ENCODE measurements around the gene MID1.

Gene MID1

GRCh38 chrX:10485326-10485725 is 135.1 kb downstream of the MID1 start:
- H3K4me3 ChIP-seq (ENCODE audit: insufficient read depth, low read depth, low read length, poor library complexity, severe bottlenecking), result no peak overlapping the region
- no peaks in the 10 kb centered on the region for H3K4me1 ChIP-seq (ENCODE audit: control insufficient read depth, insufficient read depth, low read length, poor library complexity, severe bottlenecking)
- no peak overlapping the region for H3K27ac ChIP-seq (ENCODE audit: insufficient read depth, low read length, poor library complexity, severe bottlenecking)
- H3K9me3 ChIP-seq (ENCODE audit: control insufficient read depth, low read length), result no peaks in the 10 kb centered on the region
- no peak for DNase-seq
- no peaks in the 10 kb centered on the region for H3K36me3 ChIP-seq (ENCODE audit: control insufficient read depth, insufficient read depth, low read length)
- no peaks in the 10 kb centered on the region for H3K27me3 ChIP-seq (replicated peaks; ENCODE audit: control insufficient read depth, insufficient read depth, low read length, poor library complexity, severe bottlenecking)

- no peak for DNase-seq
- Histone ChIP-seq H3K9me3 (ENCODE audit: control insufficient read depth, low read length) (no peaks in the 10 kb centered on the region), H3K4me3 (ENCODE audit: insufficient read depth, low read depth, low read length, poor library complexity, severe bottlenecking) (no peak overlapping the region), H3K27me3 (replicated peaks; ENCODE audit: control insufficient read depth, insufficient read depth, low read length, poor library complexity, severe bottlenecking) (no peaks in the 10 kb centered on the region), H3K36me3 (ENCODE audit: control insufficient read depth, insufficient read depth, low read length) (no peaks in the 10 kb centered on the region), H3K27ac (ENCODE audit: insufficient read depth, low read length, poor library complexity, severe bottlenecking) (no peak overlapping the region), H3K4me1 (ENCODE audit: control insufficient read depth, insufficient read depth, low read length, poor library complexity, severe bottlenecking) (no peaks in the 10 kb centered on the region)
Observed at GRCh38 chrX:10484683-10485247, 135.6 kb downstream of the MID1 start.

GRCh38 chrX:10483191-10483831 is 137.1 kb downstream of the MID1 start:
- H3K36me3 ChIP-seq (ENCODE audit: control insufficient read depth, insufficient read depth, low read length), result no peaks in the 10 kb centered on the region
- no peak overlapping the region for H3K27ac ChIP-seq (ENCODE audit: insufficient read depth, low read length, poor library complexity, severe bottlenecking)
- no peaks in the 10 kb centered on the region for H3K27me3 ChIP-seq (replicated peaks; ENCODE audit: control insufficient read depth, insufficient read depth, low read length, poor library complexity, severe bottlenecking)
- H3K4me1 ChIP-seq (ENCODE audit: control insufficient read depth, insufficient read depth, low read length, poor library complexity, severe bottlenecking), result no peaks in the 10 kb centered on the region
- DNase-seq, result no peak
- no peaks in the 10 kb centered on the region for H3K9me3 ChIP-seq (ENCODE audit: control insufficient read depth, low read length)
- H3K4me3 ChIP-seq (ENCODE audit: insufficient read depth, low read depth, low read length, poor library complexity, severe bottlenecking), result no peak overlapping the region

DNA sequence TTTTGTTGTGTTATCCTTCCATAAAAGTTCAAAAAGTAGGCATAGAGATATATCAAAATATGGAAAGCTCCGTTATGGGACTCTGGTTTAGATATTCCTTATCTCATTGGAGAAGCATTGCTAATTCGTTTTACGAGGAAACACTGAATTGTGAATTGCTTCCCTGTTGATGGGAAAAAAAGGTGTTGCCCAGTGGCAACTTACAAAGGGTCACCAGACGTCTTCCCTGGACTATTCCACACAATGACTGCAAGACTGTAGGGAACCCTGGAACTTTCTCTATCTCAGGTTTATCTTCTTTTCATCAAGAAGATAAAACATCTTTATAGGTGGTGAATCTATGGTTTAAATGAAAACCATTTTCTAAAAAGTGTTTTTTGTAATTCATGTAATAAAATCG is 137.7 kb downstream of the MID1 start:
- DNase-seq, result no peak
- no peaks in the 10 kb centered on the region for H3K36me3 ChIP-seq (ENCODE audit: control insufficient read depth, insufficient read depth, low read length)
- H3K27ac ChIP-seq (ENCODE audit: insufficient read depth, low read length, poor library complexity, severe bottlenecking), result no peak overlapping the region
- H3K4me3 ChIP-seq (ENCODE audit: insufficient read depth, low read depth, low read length, poor library complexity, severe bottlenecking), result no peak overlapping the region
- no peaks in the 10 kb centered on the region for H3K27me3 ChIP-seq (replicated peaks; ENCODE audit: control insufficient read depth, insufficient read depth, low read length, poor library complexity, severe bottlenecking)
- no peaks in the 10 kb centered on the region for H3K9me3 ChIP-seq (ENCODE audit: control insufficient read depth, low read length)
- no peaks in the 10 kb centered on the region for H3K4me1 ChIP-seq (ENCODE audit: control insufficient read depth, insufficient read depth, low read length, poor library complexity, severe bottlenecking)

DNA sequence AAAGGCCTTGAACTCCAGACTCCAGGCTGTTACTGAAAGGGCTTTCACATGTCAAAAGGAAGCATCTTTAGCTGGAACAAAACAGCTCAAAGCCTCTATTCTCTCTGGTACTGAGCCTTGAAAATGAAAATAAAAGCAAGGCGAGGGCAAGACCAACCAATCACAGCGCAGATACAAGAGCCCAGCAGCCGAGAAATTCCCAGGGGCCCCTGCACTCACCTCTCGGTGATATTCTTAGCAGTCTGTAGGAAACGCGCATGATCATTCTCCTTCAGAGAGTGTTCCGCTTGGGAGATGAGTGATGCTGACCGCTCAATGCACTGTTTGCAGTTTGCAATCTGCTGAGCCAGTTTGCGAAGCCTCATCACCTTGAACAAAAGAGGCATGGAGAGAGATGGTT is 138.1 kb downstream of the MID1 start:
- Histone ChIP-seq H3K27me3 (replicated peaks; ENCODE audit: control insufficient read depth, insufficient read depth, low read length, poor library complexity, severe bottlenecking) (no peaks in the 10 kb centered on the region), H3K4me3 (ENCODE audit: insufficient read depth, low read depth, low read length, poor library complexity, severe bottlenecking) (no peak overlapping the region), H3K9me3 (ENCODE audit: control insufficient read depth, low read length) (no peaks in the 10 kb centered on the region), H3K36me3 (ENCODE audit: control insufficient read depth, insufficient read depth, low read length) (no peaks in the 10 kb centered on the region), H3K4me1 (ENCODE audit: control insufficient read depth, insufficient read depth, low read length, poor library complexity, severe bottlenecking) (no peaks in the 10 kb centered on the region), H3K27ac (ENCODE audit: insufficient read depth, low read length, poor library complexity, severe bottlenecking) (no peak overlapping the region)
- no peak for DNase-seq

GRCh38 chrX:10480861-10481260 is 139.5 kb downstream of the MID1 start:
- DNase-seq, result no peak
- H3K4me3 ChIP-seq (ENCODE audit: insufficient read depth, low read depth, low read length, poor library complexity, severe bottlenecking), result no peak overlapping the region
- H3K36me3 ChIP-seq (ENCODE audit: control insufficient read depth, insufficient read depth, low read length), result no peaks in the 10 kb centered on the region
- H3K27me3 ChIP-seq (replicated peaks; ENCODE audit: control insufficient read depth, insufficient read depth, low read length, poor library complexity, severe bottlenecking), result no peaks in the 10 kb centered on the region
- no peak overlapping the region for H3K27ac ChIP-seq (ENCODE audit: insufficient read depth, low read length, poor library complexity, severe bottlenecking)
- H3K9me3 ChIP-seq (ENCODE audit: control insufficient read depth, low read length), result no peaks in the 10 kb centered on the region
- no peaks in the 10 kb centered on the region for H3K4me1 ChIP-seq (ENCODE audit: control insufficient read depth, insufficient read depth, low read length, poor library complexity, severe bottlenecking)

- Histone ChIP-seq H3K9me3 (ENCODE audit: control insufficient read depth, low read length) (no peaks in the 10 kb centered on the region), H3K27ac (ENCODE audit: insufficient read depth, low read length, poor library complexity, severe bottlenecking) (no peak overlapping the region), H3K27me3 (replicated peaks; ENCODE audit: control insufficient read depth, insufficient read depth, low read length, poor library complexity, severe bottlenecking) (no peaks in the 10 kb centered on the region), H3K4me3 (ENCODE audit: insufficient read depth, low read depth, low read length, poor library complexity, severe bottlenecking) (no peak overlapping the region), H3K36me3 (ENCODE audit: control insufficient read depth, insufficient read depth, low read length) (no peaks in the 10 kb centered on the region), H3K4me1 (ENCODE audit: control insufficient read depth, insufficient read depth, low read length, poor library complexity, severe bottlenecking) (no peaks in the 10 kb centered on the region)
- DNase-seq, result no peak
Observed at GRCh38 chrX:10479508-10479907, 140.9 kb downstream of the MID1 start.

GRCh38 chrX:10477525-10477924 is 142.9 kb downstream of the MID1 start:
- Histone ChIP-seq H3K4me1 (ENCODE audit: control insufficient read depth, insufficient read depth, low read length, poor library complexity, severe bottlenecking) (no peaks in the 10 kb centered on the region), H3K4me3 (ENCODE audit: insufficient read depth, low read depth, low read length, poor library complexity, severe bottlenecking) (no peak overlapping the region), H3K9me3 (ENCODE audit: control insufficient read depth, low read length) (no peaks in the 10 kb centered on the region), H3K27ac (ENCODE audit: insufficient read depth, low read length, poor library complexity, severe bottlenecking) (no peak overlapping the region), H3K36me3 (ENCODE audit: control insufficient read depth, insufficient read depth, low read length) (no peaks in the 10 kb centered on the region), H3K27me3 (replicated peaks; ENCODE audit: control insufficient read depth, insufficient read depth, low read length, poor library complexity, severe bottlenecking) (no peaks in the 10 kb centered on the region)
- no peak for DNase-seq

- DNase-seq, result no peak
- Histone ChIP-seq H3K9me3 (ENCODE audit: control insufficient read depth, low read length) (no peaks in the 10 kb centered on the region), H3K27ac (ENCODE audit: insufficient read depth, low read length, poor library complexity, severe bottlenecking) (no peak overlapping the region), H3K4me1 (ENCODE audit: control insufficient read depth, insufficient read depth, low read length, poor library complexity, severe bottlenecking) (no peaks in the 10 kb centered on the region), H3K27me3 (replicated peaks; ENCODE audit: control insufficient read depth, insufficient read depth, low read length, poor library complexity, severe bottlenecking) (no peaks in the 10 kb centered on the region), H3K36me3 (ENCODE audit: control insufficient read depth, insufficient read depth, low read length) (no peaks in the 10 kb centered on the region), H3K4me3 (ENCODE audit: insufficient read depth, low read depth, low read length, poor library complexity, severe bottlenecking) (no peak overlapping the region)
Observed at GRCh38 chrX:10474913-10475568, 145.3 kb downstream of the MID1 start.

DNA sequence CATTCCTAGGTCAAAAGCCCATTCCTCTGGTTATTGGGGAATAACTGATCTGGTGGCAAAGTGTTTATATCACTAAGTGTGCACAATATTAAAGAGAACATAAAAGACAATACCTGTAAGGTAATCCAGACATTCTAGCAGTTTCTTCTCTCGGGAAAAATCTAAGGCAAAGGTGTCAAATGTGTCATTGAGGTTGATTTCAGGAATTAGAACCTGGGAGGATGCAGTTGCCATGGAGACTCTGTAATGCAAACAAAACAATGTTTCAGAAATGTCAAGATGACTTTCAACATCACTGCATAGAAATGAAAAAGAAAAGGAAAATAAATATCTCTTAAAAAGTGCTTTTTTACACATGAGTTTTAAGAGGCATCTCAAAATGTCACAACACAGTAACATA is 145.9 kb downstream of the MID1 start:
- Histone ChIP-seq H3K27me3 (replicated peaks; ENCODE audit: control insufficient read depth, insufficient read depth, low read length, poor library complexity, severe bottlenecking) (no peaks in the 10 kb centered on the region), H3K9me3 (ENCODE audit: control insufficient read depth, low read length) (no peaks in the 10 kb centered on the region), H3K4me3 (ENCODE audit: insufficient read depth, low read depth, low read length, poor library complexity, severe bottlenecking) (no peak overlapping the region), H3K4me1 (ENCODE audit: control insufficient read depth, insufficient read depth, low read length, poor library complexity, severe bottlenecking) (no peaks in the 10 kb centered on the region), H3K36me3 (ENCODE audit: control insufficient read depth, insufficient read depth, low read length) (no peaks in the 10 kb centered on the region), H3K27ac (ENCODE audit: insufficient read depth, low read length, poor library complexity, severe bottlenecking) (no peak overlapping the region)
- no peak for DNase-seq

All from effector memory CD4-positive, alpha-beta T cell (primary cell).